ENCODE measurements around the gene AKAP12.

AKAP12 gene

DNA sequence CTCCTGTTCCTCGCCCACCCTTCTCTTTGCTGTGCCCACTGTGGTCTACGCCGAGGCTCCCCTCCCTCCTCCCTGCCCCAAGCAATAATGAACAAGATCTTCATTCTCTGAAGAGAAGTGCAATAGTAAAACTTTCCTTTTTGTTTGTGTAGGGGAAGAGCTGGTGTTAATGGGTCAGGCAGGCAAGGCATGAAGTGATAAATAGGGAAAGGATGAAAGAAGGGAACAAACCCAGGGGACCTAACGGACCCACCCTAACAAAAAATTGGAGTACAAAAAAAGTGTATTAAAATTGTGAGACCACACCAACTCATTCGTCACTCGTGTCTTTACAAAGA lies 84.7 kb downstream of the AKAP12 start:
- Histone ChIP-seq H3K9me2 (replicated peaks; ENCODE audit: insufficient read depth, low read length) (no peaks in the 10 kb centered on the region), H4K20me1 (ENCODE audit: insufficient read depth, low read length) (no peaks in the 10 kb centered on the region), H3K4me3 (ENCODE audit: low read length) (no peak overlapping the region), H3K4me1 (ENCODE audit: low read length) (no peaks in the 10 kb centered on the region), H3K9me3 (replicated peaks; ENCODE audit: insufficient read depth, low read length) (no peaks in the 10 kb centered on the region), H3K4me2 (ENCODE audit: low read depth, low read length) (no peak overlapping the region), H3F3A (ENCODE audit: insufficient read depth, low read length) (no peaks in the 10 kb centered on the region), H3K27ac (ENCODE audit: low read length) (no peak overlapping the region), H3K9ac (ENCODE audit: low read length) (no peak overlapping the region), H3K27me3 (replicated peaks; ENCODE audit: insufficient read depth, low read length) (no peaks in the 10 kb centered on the region), H2AFZ (ENCODE audit: low read length) (0 out of 2 replicates have a peak overlapping the region, but pooled peaks have one; percentile 27), H3K79me2 (ENCODE audit: low read length) (no peaks in the 10 kb centered on the region), H3K36me3 (replicated peaks; ENCODE audit: insufficient read depth, low read length) (no peaks in the 10 kb centered on the region)
- no peak for DNase-seq
- TF ChIP-seq, protein P1, sequence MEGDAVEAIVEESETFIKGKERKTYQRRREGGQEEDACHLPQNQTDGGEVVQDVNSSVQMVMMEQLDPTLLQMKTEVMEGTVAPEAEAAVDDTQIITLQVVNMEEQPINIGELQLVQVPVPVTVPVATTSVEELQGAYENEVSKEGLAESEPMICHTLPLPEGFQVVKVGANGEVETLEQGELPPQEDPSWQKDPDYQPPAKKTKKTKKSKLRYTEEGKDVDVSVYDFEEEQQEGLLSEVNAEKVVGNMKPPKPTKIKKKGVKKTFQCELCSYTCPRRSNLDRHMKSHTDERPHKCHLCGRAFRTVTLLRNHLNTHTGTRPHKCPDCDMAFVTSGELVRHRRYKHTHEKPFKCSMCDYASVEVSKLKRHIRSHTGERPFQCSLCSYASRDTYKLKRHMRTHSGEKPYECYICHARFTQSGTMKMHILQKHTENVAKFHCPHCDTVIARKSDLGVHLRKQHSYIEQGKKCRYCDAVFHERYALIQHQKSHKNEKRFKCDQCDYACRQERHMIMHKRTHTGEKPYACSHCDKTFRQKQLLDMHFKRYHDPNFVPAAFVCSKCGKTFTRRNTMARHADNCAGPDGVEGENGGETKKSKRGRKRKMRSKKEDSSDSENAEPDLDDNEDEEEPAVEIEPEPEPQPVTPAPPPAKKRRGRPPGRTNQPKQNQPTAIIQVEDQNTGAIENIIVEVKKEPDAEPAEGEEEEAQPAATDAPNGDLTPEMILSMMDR (IDR thresholded peaks at IDR 0.05; ENCODE audit: low read length): no peak
- TF ChIP-seq EZH2phosphoT487 (IDR thresholded peaks at IDR 0.05; ENCODE audit: low read length) (no peak), EZH2 (optimal IDR thresholded peaks at IDR 0.05; ENCODE audit: low read depth, low read length) (no peak)

DNA sequence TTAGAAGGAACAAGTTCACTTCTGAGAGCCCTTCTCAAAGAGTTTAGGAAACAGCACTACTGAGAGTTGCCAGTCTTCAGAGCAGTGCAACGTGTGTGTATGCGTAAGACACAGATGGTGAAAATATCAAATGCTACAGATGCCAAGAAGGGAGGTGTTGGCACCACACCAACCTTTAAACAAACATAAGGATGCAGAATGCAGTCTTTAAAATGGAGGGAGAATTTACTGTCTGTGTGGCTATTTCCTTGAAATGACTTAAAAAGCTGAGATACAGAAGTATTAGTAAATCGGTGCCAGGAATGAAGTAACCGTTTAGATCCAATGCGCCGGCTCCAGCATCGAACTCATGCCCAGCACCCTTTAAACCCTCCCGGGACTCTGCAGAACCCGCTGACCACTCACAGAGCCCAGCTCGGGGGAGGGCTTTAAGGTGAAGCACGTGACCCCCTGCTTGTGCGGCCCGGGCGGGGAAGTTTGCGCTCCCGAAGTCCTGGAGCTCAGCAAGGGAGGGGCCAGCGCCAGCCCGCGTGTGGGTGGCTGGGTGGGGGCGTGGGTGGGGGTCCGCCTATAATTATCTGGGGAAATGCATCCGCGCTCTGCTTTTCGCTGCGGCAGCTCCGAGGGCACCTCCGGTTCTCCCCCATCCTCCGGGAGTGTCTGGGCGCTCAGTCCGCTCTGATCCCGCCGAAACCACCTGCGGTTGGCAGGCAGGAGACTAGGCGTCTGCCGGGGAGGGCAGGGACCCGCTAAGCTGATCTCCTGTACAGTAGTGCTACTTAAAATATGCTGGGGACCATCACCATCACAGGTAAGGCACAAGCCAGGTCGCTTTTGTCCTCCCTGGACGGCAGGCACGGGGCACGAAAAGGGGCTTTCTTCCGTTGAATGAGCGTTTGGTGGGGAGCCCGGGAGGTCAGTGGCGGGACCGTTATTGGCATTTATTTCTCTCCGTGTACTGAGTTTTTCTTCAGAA lies 85.6 kb downstream of the AKAP12 start:
- Histone ChIP-seq H3K79me2 (ENCODE audit: low read length) (no peaks in the 10 kb centered on the region), H3K9me3 (replicated peaks; ENCODE audit: insufficient read depth, low read length) (no peaks in the 10 kb centered on the region), H4K20me1 (ENCODE audit: insufficient read depth, low read length) (no peaks in the 10 kb centered on the region), H3K36me3 (replicated peaks; ENCODE audit: insufficient read depth, low read length) (no peaks in the 10 kb centered on the region), H2AFZ (ENCODE audit: low read length) (no peak overlapping the region), H3K9me2 (replicated peaks; ENCODE audit: insufficient read depth, low read length) (no peaks in the 10 kb centered on the region), H3K4me2 (ENCODE audit: low read depth, low read length) (peak overlapping the region; percentile 57), H3F3A (ENCODE audit: insufficient read depth, low read length) (no peaks in the 10 kb centered on the region), H3K27me3 (replicated peaks; ENCODE audit: insufficient read depth, low read length) (no peaks in the 10 kb centered on the region), H3K4me3 (ENCODE audit: low read length) (peak overlapping the region; percentile 40; the same call in 1 of the 2 replicates), H3K27ac (ENCODE audit: low read length) (no peak overlapping the region), H3K9ac (ENCODE audit: low read length) (no peak overlapping the region), H3K4me1 (ENCODE audit: low read length) (no peaks in the 10 kb centered on the region)
- DNase-seq: no peak
- TF ChIP-seq, protein P1 (IDR thresholded peaks at IDR 0.05; ENCODE audit: low read length): no peak
- TF ChIP-seq EZH2phosphoT487 (IDR thresholded peaks at IDR 0.05; ENCODE audit: low read length) (no peak), EZH2 (optimal IDR thresholded peaks at IDR 0.05; ENCODE audit: low read depth, low read length) (no peak)

DNA sequence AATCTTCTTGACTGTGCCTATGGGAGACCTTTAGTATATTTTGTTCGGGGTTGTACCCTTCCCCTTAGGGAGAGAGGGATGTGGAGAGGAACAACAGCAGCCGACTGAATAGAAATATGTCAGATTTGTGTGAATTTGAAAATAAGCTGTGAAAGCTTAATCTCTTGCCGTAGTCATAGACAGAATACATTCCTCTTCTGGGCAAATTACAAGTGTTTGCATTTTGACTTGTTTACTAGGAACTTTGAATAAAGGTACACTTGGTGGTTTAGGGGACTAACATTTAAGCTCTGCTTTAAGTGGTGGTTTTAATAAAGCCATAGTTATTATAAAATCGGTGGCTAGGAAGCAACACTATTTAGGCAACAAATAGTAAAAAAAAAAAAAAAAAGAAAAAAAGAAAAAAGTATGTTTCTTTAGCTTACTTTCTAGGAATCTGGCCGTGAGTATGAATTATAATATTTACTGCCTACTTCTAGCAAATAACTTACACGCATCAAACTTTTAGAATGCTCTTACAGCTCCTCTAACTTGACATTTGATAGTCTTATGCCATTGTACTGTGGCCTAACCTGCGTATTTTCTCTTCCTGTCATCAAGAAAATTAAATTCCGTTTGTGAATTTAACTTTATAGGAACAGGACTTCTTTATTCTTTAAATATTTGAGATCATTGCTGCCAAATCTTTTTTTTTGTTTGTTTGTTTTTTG lies 86.5 kb downstream of the AKAP12 start:
- Histone ChIP-seq H3K4me1 (ENCODE audit: low read length) (no peaks in the 10 kb centered on the region), H3K9me3 (replicated peaks; ENCODE audit: insufficient read depth, low read length) (no peaks in the 10 kb centered on the region), H3K36me3 (replicated peaks; ENCODE audit: insufficient read depth, low read length) (no peaks in the 10 kb centered on the region), H3K9ac (ENCODE audit: low read length) (no peak overlapping the region), H3K4me3 (ENCODE audit: low read length) (peak overlapping the region; percentile 40; the same call in 1 of the 2 replicates), H3F3A (ENCODE audit: insufficient read depth, low read length) (no peaks in the 10 kb centered on the region), H2AFZ (ENCODE audit: low read length) (no peak overlapping the region), H3K27ac (ENCODE audit: low read length) (no peak overlapping the region), H3K79me2 (ENCODE audit: low read length) (no peaks in the 10 kb centered on the region), H3K9me2 (replicated peaks; ENCODE audit: insufficient read depth, low read length) (no peaks in the 10 kb centered on the region), H4K20me1 (ENCODE audit: insufficient read depth, low read length) (no peaks in the 10 kb centered on the region), H3K4me2 (ENCODE audit: low read depth, low read length) (peak overlapping the region; percentile 57), H3K27me3 (replicated peaks; ENCODE audit: insufficient read depth, low read length) (no peaks in the 10 kb centered on the region)
- TF ChIP-seq, protein P1 (IDR thresholded peaks at IDR 0.05; ENCODE audit: low read length): no peak
- no peak for TF ChIP-seq EZH2phosphoT487 (IDR thresholded peaks at IDR 0.05; ENCODE audit: low read length)
- no peak for TF ChIP-seq EZH2 (optimal IDR thresholded peaks at IDR 0.05; ENCODE audit: low read depth, low read length)
- no peak for DNase-seq

All from MM.1S (cell line).